HepG2 (cell line): Measurements from ENCODE around the gene HTR2A. TPM values are rescaled to one million over a fixed set of nuclear protein-coding genes. Genes with fewer than 3 reads are reported as not detected.

Experiments
- ATAC-seq: fragments of 200-7000 bp; cut with Tn5 transposase; 3 replicates; pipeline ENCODE4 v1.9.1; 2020; ENCODE audit warnings: mild to moderate bottlenecking, moderate library complexity
- BruUV-seq: library from RNA; stranded (reverse); fragments of 400-500 nt; replicated peaks from 2 replicates; lab custom pipeline; 2021; lab: Mats Ljungman, UMichigan
- CTCF ChIA-PET: fragments of 300-600 bp; formaldehyde crosslinking; extraction: SDS; loops from one replicate; lab custom pipeline; 2021; ENCODE audit warnings: low total read pairs, inconsistent platforms, low intra/inter-chr PET ratio; lab: Yijun Ruan, JAX
- POLR2A ChIA-PET: fragments of 350-600 bp; sonication (Branson Sonifier 250); formaldehyde crosslinking; loops from one replicate; lab custom pipeline; 2020; ENCODE audit warnings: antibody characterized with exemption, inconsistent platforms; lab: Yijun Ruan, JAX
- DNase-seq: peaks from one replicate; pipeline ENCODE4 v3.0.0-alpha.2; 2015; ENCODE audit warnings: low spot score
- FAIRE-seq: peaks from 3 replicates; lab custom pipeline; 2011; peaks lifted over from hg19 to GRCh38; lab: Jason Lieb, UNC
- H2AFZ ChIP-seq: one replicate; pipeline ENCODE4 v1.6.1; 2011; ENCODE audit warnings: low read length, inconsistent platforms
- H3K27ac ChIP-seq: fragments of 300-600 bp; 3 replicates; pipeline ENCODE4 v1.8.0; 2011; ENCODE audit warnings: mixed run types, mild to moderate bottlenecking, mixed read lengths, low read length, inconsistent platforms; ENCODE audit not compliant: insufficient read depth; ENCODE audit errors: extremely low read length
- H3K27me3 ChIP-seq, 2 experiments: fragments of 200-600 bp in 1 of 2; 2 replicates in 1 of 2; 3 replicates in 1 of 2; pipeline versions ENCODE4 v1.6.0 to v1.8.0; 2011; ENCODE audit warnings: low read length in 2 of 2, mild to moderate bottlenecking in 2 of 2, moderate library complexity in 2 of 2, inconsistent platforms in 1 of 2; ENCODE audit not compliant: insufficient read depth in 2 of 2, control insufficient read depth in 1 of 2
- H3K36me3 ChIP-seq, 2 experiments: fragments of 200-600 bp in 1 of 2; replicated peaks in 1 of 2; 2 replicates in 1 of 2; 3 replicates in 1 of 2; pipeline versions ENCODE4 v1.5.1 to v1.8.0; 2011; ENCODE audit warnings: low read length in 2 of 2, inconsistent platforms in 1 of 2; ENCODE audit not compliant: insufficient read depth in 2 of 2, control insufficient read depth in 1 of 2
- H3K4me1 ChIP-seq: 2 replicates; pipeline ENCODE4 v1.5.1; 2012; ENCODE audit warnings: low read length, inconsistent platforms; ENCODE audit not compliant: insufficient read depth
- H3K4me2 ChIP-seq: 2 replicates; pipeline ENCODE4 v1.6.0; 2011; ENCODE audit warnings: low read depth, low read length, inconsistent platforms
- H3K4me3 ChIP-seq, 3 experiments: fragments of 200-600 bp in 1 of 3; sonication (generic), shearing (Covaris generic) in 1 of 3; replicated peaks in 1 of 3; 2 replicates each; pipeline ENCODE4 v1.5.1; 2011 to 2016; ENCODE audit warnings: low read length in 3 of 3, inconsistent platforms in 2 of 3, low read depth in 2 of 3, mild to moderate bottlenecking in 2 of 3, control low read depth in 1 of 3, mixed read lengths in 1 of 3; ENCODE audit not compliant: insufficient read depth in 1 of 3
- H3K79me2 ChIP-seq: one replicate; pipeline ENCODE4 v1.6.1; 2011; ENCODE audit warnings: low read length, inconsistent platforms; ENCODE audit not compliant: insufficient read depth
- H3K9ac ChIP-seq: 2 replicates; pipeline ENCODE4 v1.6.0; 2011; ENCODE audit warnings: mild to moderate bottlenecking, low read depth, low read length, inconsistent platforms; ENCODE audit not compliant: insufficient read depth
- H3K9me3 ChIP-seq: 2 replicates; pipeline ENCODE4 v1.5.1; 2012; ENCODE audit warnings: mild to moderate bottlenecking, low read length
- H4K20me1 ChIP-seq: 2 replicates; pipeline ENCODE4 v1.6.0; 2011; ENCODE audit warnings: inconsistent platforms, mild to moderate bottlenecking, low read length, moderate library complexity; ENCODE audit not compliant: insufficient read depth
- GRHL1 ChIP-seq: sonication (generic); formaldehyde crosslinking; conservative IDR thresholded peaks from 2 replicates; pipeline ENCODE4 v1.8.0; 2022; ENCODE audit warnings: missing genetic modification reagents
- HMGA1 ChIP-seq: sonication (generic); formaldehyde crosslinking; conservative IDR thresholded peaks from 2 replicates; pipeline ENCODE4 v1.4.0; 2020; ENCODE audit warnings: missing genetic modification reagents
- KLF11 ChIP-seq: IDR thresholded peaks from 2 replicates; pipeline ENCODE4 v1.6.1; 2016; ENCODE audit warnings: missing compliant biosample characterization
- SMC3 ChIP-seq: IDR thresholded peaks from 2 replicates; pipeline ENCODE4 v1.6.1; 2011; ENCODE audit warnings: low read length, improper control_type of control experiment
- YEATS4 ChIP-seq: sonication (generic); formaldehyde crosslinking; IDR thresholded peaks from 2 replicates; pipeline ENCODE4 v1.4.0; 2020; ENCODE audit warnings: missing genetic modification reagents, borderline replicate concordance
- ZNF326 ChIP-seq: sonication (generic); formaldehyde crosslinking; IDR thresholded peaks from 2 replicates; pipeline ENCODE4 v1.4.0; 2020; ENCODE audit warnings: missing genetic modification reagents, borderline replicate concordance
- ZNF713 ChIP-seq: sonication (generic); formaldehyde crosslinking; IDR thresholded peaks from 2 replicates; pipeline ENCODE4 v1.4.0; 2020; ENCODE audit warnings: mild to moderate bottlenecking, missing genetic modification reagents
- WGBS: methylation state at CpG from one replicate; pipeline ENCODE4 v1.1.6; 2017; ENCODE audit warnings: low lambda C conversion rate; 5-methylcytosine and 5-hydroxymethylcytosine counted together
- in situ Hi-C: cut with HindIII; loops from 2 replicates; pipeline ENCODE4 v1.10.0; 2017; ENCODE audit warnings: low pct_unique_long_range_greater_than_20kb; ENCODE audit not compliant: extremely low pct_ligation_motif_present
- intact Hi-C: fragments of 100-400 bp; cut with micrococcal nuclease; formaldehyde crosslinking; loops from one replicate; pipeline ENCODE4 v1.10.0; 2022; ENCODE audit not compliant: unreplicated experiment
- polyA plus RNA-seq, 8 experiments: library from polyadenylated mRNA; depleted of rRNA in 3 of 8; stranded (reverse) in 7 of 8; unstranded in 1 of 8; fragments of >200 nt; fragmentation: Illumina TruSeq in 4 of 8; extraction: Trizol in 4 of 8; gene quantifications; 2 replicates each; pipeline versions ENCODE4 v1.2.1 to v1.2.3, GENCODE V29; 2011 to 2016; ENCODE audit warnings: low read depth in 4 of 8, missing spikeins in 1 of 8, mixed read lengths in 1 of 8; ENCODE audit not compliant: insufficient read depth in 1 of 8
- total RNA-seq, 5 experiments: library from RNA; depleted of rRNA; stranded (reverse); fragments of >200 nt; fragmentation: Illumina TruSeq; extraction: Trizol; gene quantifications; 2 replicates each; pipeline ENCODE4 v1.2.3, GENCODE V29; 2016; ENCODE audit warnings: low read depth in 1 of 5

HTR2A gene
- total and polyA plus RNA-seq, 2 of the 13 experiments (the other 11 are each of a cell fraction or from before 2014, with no cell fraction given) = not detected

- Histone ChIP-seq H2AFZ (no peak overlapping the region), H3K4me1 (no peaks in the 10 kb centered on the region), H3K4me3 (no peak overlapping the region), H3K36me3 (no peaks in the 10 kb centered on the region), H3K27me3 (no peaks in the 10 kb centered on the region), H3K4me2 (no peak overlapping the region), H3K9me3 (no peaks in the 10 kb centered on the region), H3K27ac (no peak overlapping the region), H4K20me1 (no peaks in the 10 kb centered on the region), H3K79me2 (no peaks in the 10 kb centered on the region), H3K9ac (no peak overlapping the region)
- in situ Hi-C loops = no loop called here
- ChIA-PET POLR2A (no interaction called here), CTCF (no interaction called here)
- 10% methylated on average over 2 of the region's 2 CpGs for WGBS
- ATAC-seq = no peak
- intact Hi-C loops = no loop called here
- TF ChIP-seq GRHL1 (CRISPR knock-in tag) = no peak
- no peak for TF ChIP-seq YEATS4 (CRISPR knock-in tag)
- TF ChIP-seq KLF11 (CRISPR knock-in tag) = no peak
- FAIRE-seq = no peak
- BruUV-seq = no TSS peak
- DNase-seq = no peak
Measured at GRCh38 chr13:46871557-46871956, 25.3 kb downstream of the HTR2A start.

- no peak for FAIRE-seq
- DNase-seq = no peak
- no peak overlapping the region for H3K4me3 ChIP-seq
- no peak for ATAC-seq
- no peaks in the 10 kb centered on the region for H3K4me1 ChIP-seq
- no peaks in the 10 kb centered on the region for H3K36me3 ChIP-seq
- WGBS = 2% methylated on average over 2 of the region's 2 CpGs
- no peaks in the 10 kb centered on the region for H4K20me1 ChIP-seq
- no peak overlapping the region for H3K4me2 ChIP-seq
- no peaks in the 10 kb centered on the region for H3K27me3 ChIP-seq
- BruUV-seq = no TSS peak
- POLR2A ChIA-PET = no interaction called here
- H3K9me3 ChIP-seq = no peaks in the 10 kb centered on the region
- CTCF ChIA-PET = no interaction called here
- no peak overlapping the region for H3K27ac ChIP-seq
- in situ Hi-C loops = no loop called here
- TF ChIP-seq ZNF326 (CRISPR knock-in tag) (no peak), SMC3 (no peak), HMGA1 (CRISPR knock-in tag) (no peak), ZNF713 (CRISPR knock-in tag) (no peak)
- TF ChIP-seq, all 625 proteins: peak for 0
- no peaks in the 10 kb centered on the region for H3K79me2 ChIP-seq
- H3K9ac ChIP-seq = no peak overlapping the region
- no peak overlapping the region for H2AFZ ChIP-seq
- intact Hi-C loops = no loop called here
Measured at GRCh38 chr13:46868091-46868490, 28.8 kb downstream of the HTR2A start.
